NCI-H510A treated with DMSO at 0.1 percent for 48 hours (cell line): Measurements from ENCODE around the gene PRKG1.

Source experiments
- DNase-seq: peaks from one replicate; lab custom pipeline; 2025; lab: John Stamatoyannopoulos, UW

PRKG1 gene

GRCh38 chr10:51076299-51076841 is 2.1 kb downstream of the PRKG1 start:
- no peak for DNase-seq

- no peak for DNase-seq
These were observed 2.8 kb downstream of the PRKG1 start for GRCh38 chr10:51077074-51077473.

GRCh38 chr10:51077507-51077906 is 3.2 kb downstream of the PRKG1 start:
- no peak for DNase-seq

- no peak for DNase-seq
These were observed 5.0 kb downstream of the PRKG1 start for GRCh38 chr10:51079331-51079730.

GRCh38 chr10:51079766-51080165 is 5.5 kb downstream of the PRKG1 start:
- no peak for DNase-seq

- DNase-seq: no peak
These were observed 6.2 kb downstream of the PRKG1 start for GRCh38 chr10:51080311-51081006.

- no peak for DNase-seq
These were observed 8.6 kb downstream of the PRKG1 start for GRCh38 chr10:51082857-51083256.

GRCh38 chr10:51083356-51083853 is 9.1 kb downstream of the PRKG1 start:
- no peak for DNase-seq

GRCh38 chr10:51085204-51085603 is 10.9 kb downstream of the PRKG1 start:
- DNase-seq: no peak

- DNase-seq: no peak
These were observed 12.4 kb downstream of the PRKG1 start for GRCh38 chr10:51086710-51087109.

GRCh38 chr10:51087114-51087513 is 12.8 kb downstream of the PRKG1 start:
- no peak for DNase-seq

GRCh38 chr10:51090190-51090589 is 15.9 kb downstream of the PRKG1 start:
- no peak for DNase-seq

- DNase-seq: no peak
These were observed 18.1 kb downstream of the PRKG1 start for GRCh38 chr10:51092402-51092801.

- no peak for DNase-seq
These were observed 21.2 kb downstream of the PRKG1 start for GRCh38 chr10:51095444-51095843.

GRCh38 chr10:51097546-51097945 is 23.3 kb downstream of the PRKG1 start:
- DNase-seq: no peak

GRCh38 chr10:51100221-51100620 is 25.9 kb downstream of the PRKG1 start:
- DNase-seq: no peak

- no peak for DNase-seq
These were observed 29.4 kb downstream of the PRKG1 start for GRCh38 chr10:51103554-51104217.

GRCh38 chr10:51106311-51106945 is 32.1 kb downstream of the PRKG1 start:
- DNase-seq: no peak

GRCh38 chr10:51108406-51108805 is 34.1 kb downstream of the PRKG1 start:
- DNase-seq: no peak

- DNase-seq: no peak
These were observed 35.7 kb downstream of the PRKG1 start for GRCh38 chr10:51109801-51110533.

GRCh38 chr10:51112013-51112412 is 37.7 kb downstream of the PRKG1 start:
- DNase-seq: no peak

GRCh38 chr10:51113007-51113406 is 38.7 kb downstream of the PRKG1 start:
- DNase-seq: no peak
